Activated CD8-positive, alpha-beta memory T cell treated with anti-CD3 and anti-CD28 coated beads, Interleukin-2, amount 10 ng/mL, durations not matched to agents 7 days and 5 days (primary cell): ENCODE data around the gene PTPRG. TPM values are rescaled to one million over a fixed set of nuclear protein-coding genes. Genes with fewer than 3 reads are reported as not detected.

ENCODE experiments used
- ATAC-seq: fragments of 150-1000 bp; cut with Tn5 transposase; one replicate; pipeline ENCODE4 v1.10.0; 2021; ENCODE audit warnings: moderate library complexity
- CTCF ChIA-PET: fragments of 350-600 bp; sonication (Branson Sonifier 250); formaldehyde crosslinking; loops from one replicate; lab custom pipeline; 2021; ENCODE audit warnings: antibody characterized with exemption; lab: Charles Lee
- DNase-seq: peaks from one replicate; pipeline ENCODE4 v3.0.0-alpha.2; 2020
- H3K27ac Mint-ChIP-seq: one replicate; pipeline ENCODE4 v1.8.0; 2021; ENCODE audit warnings: mild to moderate bottlenecking, mixed read lengths
- H3K27me3 Mint-ChIP-seq: one replicate; pipeline ENCODE4 v1.8.0; 2021; ENCODE audit warnings: mixed read lengths
- H3K36me3 Mint-ChIP-seq: one replicate; pipeline ENCODE4 v1.8.0; 2021; ENCODE audit warnings: mild to moderate bottlenecking, mixed read lengths
- H3K4me1 Mint-ChIP-seq: one replicate; pipeline ENCODE4 v1.8.0; 2021; ENCODE audit warnings: mixed read lengths
- H3K4me3 Mint-ChIP-seq: one replicate; pipeline ENCODE4 v1.8.0; 2021; ENCODE audit warnings: mild to moderate bottlenecking, moderate library complexity, mixed read lengths
- H3K9me3 Mint-ChIP-seq: one replicate; pipeline ENCODE4 v1.8.0; 2022; ENCODE audit warnings: low read depth, mixed read lengths
- total RNA-seq, 2 experiments: library from RNA; stranded (reverse); gene quantifications; one replicate each; pipeline ENCODE4 v1.2.3, GENCODE V29; 2021

PTPRG gene
- total RNA-seq, 2 experiments from 2014 or later = 0.21 TPM; not detected in 1

GRCh38 chr3:62097121-62097520, 535.8 kb downstream of the PTPRG start:
- no peak for DNase-seq
- Mint-ChIP-seq H3K4me3 (no peak overlapping the region), H3K9me3 (no peaks in the 10 kb centered on the region), H3K4me1 (no peaks in the 10 kb centered on the region), H3K27ac (no peak overlapping the region), H3K27me3 (no peaks in the 10 kb centered on the region), H3K36me3 (no peaks in the 10 kb centered on the region)
- CTCF ChIA-PET = no interaction called here
- no peak for ATAC-seq

GRCh38 chr3:62098646-62099365, 537.4 kb downstream of the PTPRG start:
- CTCF ChIA-PET = no interaction called here
- ATAC-seq (no peak), DNase-seq (no peak)
- no peaks in the 10 kb centered on the region for H3K4me1 Mint-ChIP-seq
- H3K27me3 Mint-ChIP-seq = no peaks in the 10 kb centered on the region
- H3K4me3 Mint-ChIP-seq = no peak overlapping the region
- no peaks in the 10 kb centered on the region for H3K9me3 Mint-ChIP-seq
- no peak overlapping the region for H3K27ac Mint-ChIP-seq
- no peaks in the 10 kb centered on the region for H3K36me3 Mint-ChIP-seq

GRCh38 chr3:62100282-62100989, 539.1 kb downstream of the PTPRG start:
- no peak for ATAC-seq
- Mint-ChIP-seq H3K27ac (no peak overlapping the region), H3K4me3 (no peak overlapping the region), H3K36me3 (no peaks in the 10 kb centered on the region), H3K9me3 (no peaks in the 10 kb centered on the region), H3K27me3 (no peaks in the 10 kb centered on the region), H3K4me1 (no peaks in the 10 kb centered on the region)
- CTCF ChIA-PET = no interaction called here
- no peak for DNase-seq

GRCh38 chr3:62101488-62101887, 540.1 kb downstream of the PTPRG start:
- Mint-ChIP-seq H3K27me3 (no peaks in the 10 kb centered on the region), H3K4me1 (no peaks in the 10 kb centered on the region), H3K4me3 (no peak overlapping the region), H3K27ac (no peak overlapping the region), H3K9me3 (no peaks in the 10 kb centered on the region), H3K36me3 (no peaks in the 10 kb centered on the region)
- DNase-seq = no peak
- no peak for ATAC-seq
- CTCF ChIA-PET = no interaction called here

GRCh38 chr3:62103531-62103930, 542.2 kb downstream of the PTPRG start:
- no peak overlapping the region for H3K27ac Mint-ChIP-seq
- H3K4me3 Mint-ChIP-seq = no peak overlapping the region
- DNase-seq (no peak), ATAC-seq (no peak)
- no peaks in the 10 kb centered on the region for H3K36me3 Mint-ChIP-seq
- CTCF ChIA-PET = no interaction called here
- no peaks in the 10 kb centered on the region for H3K4me1 Mint-ChIP-seq
- H3K9me3 Mint-ChIP-seq = peaks cover 1% of the 10 kb centered on the region
- no peaks in the 10 kb centered on the region for H3K27me3 Mint-ChIP-seq

GRCh38 chr3:62109534-62109933, 548.2 kb downstream of the PTPRG start:
- Mint-ChIP-seq H3K4me3 (no peak overlapping the region), H3K27ac (no peak overlapping the region), H3K36me3 (no peaks in the 10 kb centered on the region), H3K9me3 (peaks cover 11% of the 10 kb centered on the region), H3K4me1 (no peaks in the 10 kb centered on the region), H3K27me3 (no peaks in the 10 kb centered on the region)
- DNase-seq (no peak), ATAC-seq (no peak)
- CTCF ChIA-PET = no interaction called here

GRCh38 chr3:62110443-62111225, 549.3 kb downstream of the PTPRG start:
- Mint-ChIP-seq H3K27ac (no peak overlapping the region), H3K27me3 (no peaks in the 10 kb centered on the region), H3K36me3 (no peaks in the 10 kb centered on the region), H3K4me1 (no peaks in the 10 kb centered on the region), H3K9me3 (peaks cover 11% of the 10 kb centered on the region), H3K4me3 (no peak overlapping the region)
- ATAC-seq (no peak), DNase-seq (no peak)
- CTCF ChIA-PET = no interaction called here

- Mint-ChIP-seq H3K4me3 (no peak overlapping the region), H3K36me3 (no peaks in the 10 kb centered on the region), H3K27ac (no peak overlapping the region), H3K4me1 (no peaks in the 10 kb centered on the region), H3K9me3 (peaks cover 11% of the 10 kb centered on the region), H3K27me3 (no peaks in the 10 kb centered on the region)
- DNase-seq (no peak), ATAC-seq (no peak)
- CTCF ChIA-PET = no interaction called here
These were observed 551.7 kb downstream of the PTPRG start for GRCh38 chr3:62113092-62113491.

- Mint-ChIP-seq H3K9me3 (peaks cover 5% of the 10 kb centered on the region), H3K27me3 (no peaks in the 10 kb centered on the region), H3K4me1 (no peaks in the 10 kb centered on the region), H3K36me3 (no peaks in the 10 kb centered on the region), H3K27ac (no peak overlapping the region), H3K4me3 (no peak overlapping the region)
- CTCF ChIA-PET = no interaction called here
- DNase-seq (no peak), ATAC-seq (no peak)
These were observed 553.4 kb downstream of the PTPRG start for GRCh38 chr3:62114763-62115162.

- Mint-ChIP-seq H3K27ac (no peak overlapping the region), H3K9me3 (no peaks in the 10 kb centered on the region), H3K36me3 (no peaks in the 10 kb centered on the region), H3K4me1 (no peaks in the 10 kb centered on the region), H3K27me3 (no peaks in the 10 kb centered on the region), H3K4me3 (no peak overlapping the region)
- no peak for ATAC-seq
- CTCF ChIA-PET = no interaction called here
- DNase-seq = no peak
These were observed 556.7 kb downstream of the PTPRG start for GRCh38 chr3:62117903-62118548.

GRCh38 chr3:62119139-62119538, 557.8 kb downstream of the PTPRG start:
- no peak overlapping the region for H3K4me3 Mint-ChIP-seq
- CTCF ChIA-PET = no interaction called here
- no peaks in the 10 kb centered on the region for H3K27me3 Mint-ChIP-seq

GRCh38 chr3:62122819-62123218, 561.4 kb downstream of the PTPRG start:
- H3K4me1 Mint-ChIP-seq = no peaks in the 10 kb centered on the region
- no peak overlapping the region for H3K4me3 Mint-ChIP-seq
- no peak for ATAC-seq
- no peaks in the 10 kb centered on the region for H3K27me3 Mint-ChIP-seq
- DNase-seq = no peak
- no peaks in the 10 kb centered on the region for H3K36me3 Mint-ChIP-seq
- H3K27ac Mint-ChIP-seq = no peak overlapping the region
- H3K9me3 Mint-ChIP-seq = no peaks in the 10 kb centered on the region
- CTCF ChIA-PET = no interaction called here

More at GRCh38 chr3:62119139-62119538, 557.8 kb downstream of the PTPRG start:
- Mint-ChIP-seq H3K27ac (no peak overlapping the region), H3K9me3 (no peaks in the 10 kb centered on the region), H3K36me3 (no peaks in the 10 kb centered on the region), H3K4me1 (no peaks in the 10 kb centered on the region)
- DNase-seq (no peak), ATAC-seq (no peak)

GRCh38 chr3:62125380-62125779, 564.0 kb downstream of the PTPRG start:
- CTCF ChIA-PET = no interaction called here
- no peaks in the 10 kb centered on the region for H3K27me3 Mint-ChIP-seq
- no peak overlapping the region for H3K27ac Mint-ChIP-seq
- no peaks in the 10 kb centered on the region for H3K36me3 Mint-ChIP-seq
- no peaks in the 10 kb centered on the region for H3K4me1 Mint-ChIP-seq
- no peak for DNase-seq
- H3K9me3 Mint-ChIP-seq = no peaks in the 10 kb centered on the region
- ATAC-seq = no peak
- H3K4me3 Mint-ChIP-seq = no peak overlapping the region
